Upper lobe of left lung (tissue), 4 donors: Measurements from ENCODE around the gene CLCA2.

ENCODE experiments used
- EP300 ChIP-seq, 4 donors: sonication (generic); formaldehyde crosslinking; IDR thresholded peaks; one replicate each; pipeline ENCODE4 v1.5.1; 2017; ENCODE audit warnings: antibody characterized with exemption in 4 of 4, control low read depth in 2 of 4
- TF ChIP-seq, protein P1 (sequence below), 6 experiments: fragments of 450-650 bp in 4 of 6; fragments of 200-600 bp in 2 of 6; sonication (generic) in 2 of 6; IDR thresholded peaks; one replicate each; pipeline ENCODE4 v1.5.1; 2016 to 2019; ENCODE audit warnings: antibody characterized with exemption in 6 of 6

DNA sequence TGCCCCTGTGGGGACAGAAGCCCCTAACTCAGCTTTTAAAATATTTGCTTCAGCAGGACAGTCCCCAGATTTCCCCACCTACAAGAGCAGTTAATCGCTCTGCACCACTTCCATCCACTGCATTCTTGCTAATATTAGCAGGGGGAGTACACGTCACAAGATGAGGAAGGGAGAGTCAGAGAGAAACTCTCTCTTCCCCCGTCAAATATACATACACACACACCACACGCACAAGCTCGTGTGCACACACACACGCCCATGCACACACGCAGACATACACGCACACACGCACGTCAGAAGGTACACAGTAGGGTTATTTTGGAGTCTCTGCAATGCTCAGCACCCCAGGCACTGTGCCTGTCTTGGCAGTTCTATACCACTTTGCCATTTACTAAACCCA lies 46.9 kb downstream of the CLCA2 start:
- TF ChIP-seq, protein P1, sequence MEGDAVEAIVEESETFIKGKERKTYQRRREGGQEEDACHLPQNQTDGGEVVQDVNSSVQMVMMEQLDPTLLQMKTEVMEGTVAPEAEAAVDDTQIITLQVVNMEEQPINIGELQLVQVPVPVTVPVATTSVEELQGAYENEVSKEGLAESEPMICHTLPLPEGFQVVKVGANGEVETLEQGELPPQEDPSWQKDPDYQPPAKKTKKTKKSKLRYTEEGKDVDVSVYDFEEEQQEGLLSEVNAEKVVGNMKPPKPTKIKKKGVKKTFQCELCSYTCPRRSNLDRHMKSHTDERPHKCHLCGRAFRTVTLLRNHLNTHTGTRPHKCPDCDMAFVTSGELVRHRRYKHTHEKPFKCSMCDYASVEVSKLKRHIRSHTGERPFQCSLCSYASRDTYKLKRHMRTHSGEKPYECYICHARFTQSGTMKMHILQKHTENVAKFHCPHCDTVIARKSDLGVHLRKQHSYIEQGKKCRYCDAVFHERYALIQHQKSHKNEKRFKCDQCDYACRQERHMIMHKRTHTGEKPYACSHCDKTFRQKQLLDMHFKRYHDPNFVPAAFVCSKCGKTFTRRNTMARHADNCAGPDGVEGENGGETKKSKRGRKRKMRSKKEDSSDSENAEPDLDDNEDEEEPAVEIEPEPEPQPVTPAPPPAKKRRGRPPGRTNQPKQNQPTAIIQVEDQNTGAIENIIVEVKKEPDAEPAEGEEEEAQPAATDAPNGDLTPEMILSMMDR (IDR thresholded peaks at IDR 0.05): no peak
- no peak for TF ChIP-seq EP300 (IDR thresholded peaks at IDR 0.05)
